ENCODE data around the gene MORN5.
A peak's percentile ranks its signal among the peaks of the same experiment; 100 is the strongest.

Gene MORN5

GRCh38 chr9:122141671-122142070, 18.0 kb upstream of the MORN5 start:
- no peak for TF ChIP-seq CTCF (conservative IDR thresholded peaks at IDR 0.05; ENCODE audit: control insufficient read depth, insufficient read depth, low read depth, low read length)
- no peak for DNase-seq (ENCODE audit: low read depth)

GRCh38 chr9:122143296-122143695, 16.4 kb upstream of the MORN5 start:
- TF ChIP-seq CTCF (conservative IDR thresholded peaks at IDR 0.05; ENCODE audit: control insufficient read depth, insufficient read depth, low read depth, low read length), result no peak
- no peak overlapping the region for H3K4me3 ChIP-seq (ENCODE audit: control insufficient read depth, low read depth, low read length)
- no peak for DNase-seq (ENCODE audit: low read depth)

More at GRCh38 chr9:122141671-122142070, 18.0 kb upstream of the MORN5 start:
- H3K4me3 ChIP-seq (ENCODE audit: control insufficient read depth, low read depth, low read length), result no peak overlapping the region

GRCh38 chr9:122143876-122144405, 15.8 kb upstream of the MORN5 start:
- DNase-seq (ENCODE audit: low read depth), result no peak

GRCh38 chr9:122144836-122145591, 14.7 kb upstream of the MORN5 start:
- no peak overlapping the region for H3K4me3 ChIP-seq (ENCODE audit: control insufficient read depth, low read depth, low read length)
- no peak for DNase-seq (ENCODE audit: low read depth)
- TF ChIP-seq CTCF (conservative IDR thresholded peaks at IDR 0.05; ENCODE audit: control insufficient read depth, insufficient read depth, low read depth, low read length), result peak; percentile 47

More at GRCh38 chr9:122143876-122144405, 15.8 kb upstream of the MORN5 start:
- H3K4me3 ChIP-seq (ENCODE audit: control insufficient read depth, low read depth, low read length), result no peak overlapping the region
- no peak for TF ChIP-seq CTCF (conservative IDR thresholded peaks at IDR 0.05; ENCODE audit: control insufficient read depth, insufficient read depth, low read depth, low read length)

- H3K4me3 ChIP-seq (ENCODE audit: control insufficient read depth, low read depth, low read length), result no peak overlapping the region
- no peak for TF ChIP-seq CTCF (conservative IDR thresholded peaks at IDR 0.05; ENCODE audit: control insufficient read depth, insufficient read depth, low read depth, low read length)
- no peak for DNase-seq (ENCODE audit: low read depth)
Observed at GRCh38 chr9:122145592-122145863, 14.2 kb upstream of the MORN5 start.

GRCh38 chr9:122151267-122151828, 8.4 kb upstream of the MORN5 start:
- DNase-seq (ENCODE audit: low read depth), result no peak
- no peak for TF ChIP-seq CTCF (conservative IDR thresholded peaks at IDR 0.05; ENCODE audit: control insufficient read depth, insufficient read depth, low read depth, low read length)
- H3K4me3 ChIP-seq (ENCODE audit: control insufficient read depth, low read depth, low read length), result no peak overlapping the region
